ENCODE measurements around the gene ARL6IP4.

The ARL6IP4 gene

DNA sequence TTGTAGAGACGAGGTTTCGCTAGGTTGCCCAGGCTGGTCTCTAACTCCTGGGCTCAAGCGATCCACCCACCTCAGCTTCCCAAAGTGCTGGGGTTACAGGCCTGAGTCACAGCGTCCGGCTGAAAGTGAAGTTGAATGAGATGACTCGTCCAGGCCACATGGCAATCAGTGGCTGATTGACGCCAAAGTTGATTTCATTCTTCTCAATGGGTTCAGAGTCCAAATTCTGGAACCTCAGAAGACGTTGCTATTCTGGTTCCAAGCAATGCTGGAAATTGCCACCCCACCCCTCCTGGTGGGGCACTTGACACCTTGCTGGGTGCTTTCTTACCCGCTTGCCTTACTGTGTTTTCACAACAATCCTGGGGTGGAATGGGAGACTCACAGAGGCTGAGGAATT, 29.1 kb upstream of the ARL6IP4 start:
- Histone ChIP-seq H3K4me3 (replicated peaks; ENCODE audit: insufficient read depth, low read length) (no peak overlapping the region), H3K27ac (replicated peaks) (no peak overlapping the region), H3K27me3 (ENCODE audit: insufficient read depth, poor library complexity, severe bottlenecking) (no peaks in the 10 kb centered on the region)
- DNase-seq (ENCODE audit: low read depth in 1 of 2, low spot score in 1 of 2): no peak
- TF ChIP-seq SPI1 (IDR thresholded peaks at IDR 0.05; ENCODE audit: borderline replicate concordance, low read depth) (no peak), GABPA (IDR thresholded peaks at IDR 0.05; ENCODE audit: low read depth) (no peak), POLR2AphosphoS5 (IDR thresholded peaks at IDR 0.05; ENCODE audit: low read depth) (no peak)
- TF ChIP-seq, protein P1, sequence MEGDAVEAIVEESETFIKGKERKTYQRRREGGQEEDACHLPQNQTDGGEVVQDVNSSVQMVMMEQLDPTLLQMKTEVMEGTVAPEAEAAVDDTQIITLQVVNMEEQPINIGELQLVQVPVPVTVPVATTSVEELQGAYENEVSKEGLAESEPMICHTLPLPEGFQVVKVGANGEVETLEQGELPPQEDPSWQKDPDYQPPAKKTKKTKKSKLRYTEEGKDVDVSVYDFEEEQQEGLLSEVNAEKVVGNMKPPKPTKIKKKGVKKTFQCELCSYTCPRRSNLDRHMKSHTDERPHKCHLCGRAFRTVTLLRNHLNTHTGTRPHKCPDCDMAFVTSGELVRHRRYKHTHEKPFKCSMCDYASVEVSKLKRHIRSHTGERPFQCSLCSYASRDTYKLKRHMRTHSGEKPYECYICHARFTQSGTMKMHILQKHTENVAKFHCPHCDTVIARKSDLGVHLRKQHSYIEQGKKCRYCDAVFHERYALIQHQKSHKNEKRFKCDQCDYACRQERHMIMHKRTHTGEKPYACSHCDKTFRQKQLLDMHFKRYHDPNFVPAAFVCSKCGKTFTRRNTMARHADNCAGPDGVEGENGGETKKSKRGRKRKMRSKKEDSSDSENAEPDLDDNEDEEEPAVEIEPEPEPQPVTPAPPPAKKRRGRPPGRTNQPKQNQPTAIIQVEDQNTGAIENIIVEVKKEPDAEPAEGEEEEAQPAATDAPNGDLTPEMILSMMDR (IDR thresholded peaks at IDR 0.05; ENCODE audit: insufficient read depth, low read length): no peak
- TF ChIP-seq, protein P2, sequence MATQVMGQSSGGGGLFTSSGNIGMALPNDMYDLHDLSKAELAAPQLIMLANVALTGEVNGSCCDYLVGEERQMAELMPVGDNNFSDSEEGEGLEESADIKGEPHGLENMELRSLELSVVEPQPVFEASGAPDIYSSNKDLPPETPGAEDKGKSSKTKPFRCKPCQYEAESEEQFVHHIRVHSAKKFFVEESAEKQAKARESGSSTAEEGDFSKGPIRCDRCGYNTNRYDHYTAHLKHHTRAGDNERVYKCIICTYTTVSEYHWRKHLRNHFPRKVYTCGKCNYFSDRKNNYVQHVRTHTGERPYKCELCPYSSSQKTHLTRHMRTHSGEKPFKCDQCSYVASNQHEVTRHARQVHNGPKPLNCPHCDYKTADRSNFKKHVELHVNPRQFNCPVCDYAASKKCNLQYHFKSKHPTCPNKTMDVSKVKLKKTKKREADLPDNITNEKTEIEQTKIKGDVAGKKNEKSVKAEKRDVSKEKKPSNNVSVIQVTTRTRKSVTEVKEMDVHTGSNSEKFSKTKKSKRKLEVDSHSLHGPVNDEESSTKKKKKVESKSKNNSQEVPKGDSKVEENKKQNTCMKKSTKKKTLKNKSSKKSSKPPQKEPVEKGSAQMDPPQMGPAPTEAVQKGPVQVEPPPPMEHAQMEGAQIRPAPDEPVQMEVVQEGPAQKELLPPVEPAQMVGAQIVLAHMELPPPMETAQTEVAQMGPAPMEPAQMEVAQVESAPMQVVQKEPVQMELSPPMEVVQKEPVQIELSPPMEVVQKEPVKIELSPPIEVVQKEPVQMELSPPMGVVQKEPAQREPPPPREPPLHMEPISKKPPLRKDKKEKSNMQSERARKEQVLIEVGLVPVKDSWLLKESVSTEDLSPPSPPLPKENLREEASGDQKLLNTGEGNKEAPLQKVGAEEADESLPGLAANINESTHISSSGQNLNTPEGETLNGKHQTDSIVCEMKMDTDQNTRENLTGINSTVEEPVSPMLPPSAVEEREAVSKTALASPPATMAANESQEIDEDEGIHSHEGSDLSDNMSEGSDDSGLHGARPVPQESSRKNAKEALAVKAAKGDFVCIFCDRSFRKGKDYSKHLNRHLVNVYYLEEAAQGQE (IDR thresholded peaks at IDR 0.05; ENCODE audit: insufficient replicate concordance, low read depth): no peak

DNA sequence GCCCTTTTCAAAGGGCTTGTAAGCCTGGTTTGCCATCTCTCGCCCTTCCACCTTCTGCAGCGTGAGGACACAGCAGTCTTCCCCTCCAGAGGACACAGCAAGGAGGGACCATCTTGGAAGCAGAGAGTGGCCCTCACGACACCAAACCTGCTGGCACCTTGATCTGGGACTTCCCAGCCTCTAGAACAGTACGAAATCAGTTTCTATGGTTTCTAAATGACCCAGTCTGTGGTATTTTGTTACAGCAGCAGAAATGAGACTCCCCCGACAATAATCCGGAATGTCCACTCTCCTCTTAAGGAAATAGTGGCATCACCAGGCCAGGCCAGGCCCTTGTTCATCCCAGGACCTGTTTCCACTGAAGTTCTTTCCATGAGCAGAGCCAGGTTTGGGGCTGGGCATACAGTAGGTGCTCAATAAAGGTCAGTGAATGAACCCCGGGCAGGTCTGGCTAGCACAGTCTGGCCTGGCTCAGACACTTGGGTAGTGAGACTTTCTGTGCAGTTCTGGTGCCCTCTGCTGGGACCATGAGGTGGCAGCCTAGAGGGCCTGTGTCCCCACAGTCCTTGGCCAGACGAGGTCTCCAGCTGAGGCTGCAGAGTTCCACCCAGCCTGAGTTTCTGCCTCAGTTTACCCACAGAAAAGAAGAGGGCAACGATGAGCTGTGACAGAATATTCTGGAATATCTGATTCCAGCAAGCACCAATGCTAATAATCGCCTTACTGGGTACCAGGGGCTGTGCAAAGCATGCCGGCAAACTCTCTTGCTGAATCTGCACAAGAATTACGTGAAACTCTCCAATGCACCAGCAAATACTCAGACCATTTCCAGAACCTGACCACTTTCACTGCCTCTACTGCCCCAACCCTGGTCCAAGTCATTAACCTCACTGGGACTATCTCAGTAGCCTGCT, 28.2 kb upstream of the ARL6IP4 start:
- no peak overlapping the region for H3K4me3 ChIP-seq (replicated peaks; ENCODE audit: insufficient read depth, low read length)
- H3K27me3 ChIP-seq (ENCODE audit: insufficient read depth, poor library complexity, severe bottlenecking): no peaks in the 10 kb centered on the region
- no peak overlapping the region for H3K27ac ChIP-seq (replicated peaks)
- DNase-seq (ENCODE audit: low read depth in 1 of 2, low spot score in 1 of 2): peak in 1 of 2 experiments; percentile 75
- TF ChIP-seq, protein P2 (IDR thresholded peaks at IDR 0.05; ENCODE audit: insufficient replicate concordance, low read depth): no peak
- TF ChIP-seq GABPA (IDR thresholded peaks at IDR 0.05; ENCODE audit: low read depth) (no peak), SPI1 (IDR thresholded peaks at IDR 0.05; ENCODE audit: borderline replicate concordance, low read depth) (no peak)
- TF ChIP-seq, protein P1 (IDR thresholded peaks at IDR 0.05; ENCODE audit: insufficient read depth, low read length): peak; percentile 98

DNA sequence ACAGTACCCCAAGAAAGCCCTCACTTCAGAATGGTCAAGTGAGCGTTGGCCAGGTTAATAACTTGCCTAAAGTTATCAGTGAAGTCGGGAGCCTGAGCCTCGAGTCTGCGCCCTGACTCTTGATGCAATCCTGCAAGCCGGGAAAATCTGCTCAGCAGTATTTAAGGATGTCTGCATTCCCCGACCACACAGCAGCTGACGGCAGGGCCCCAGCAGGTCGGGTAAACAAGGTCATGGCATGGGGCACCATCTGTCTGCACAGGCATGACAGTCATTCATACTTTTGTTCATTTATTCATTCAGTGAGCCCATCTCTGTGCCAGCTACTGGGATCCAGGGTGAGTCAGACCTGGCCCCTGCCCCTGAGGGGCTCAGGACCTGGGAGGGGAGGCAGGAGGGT, 25.3 kb upstream of the ARL6IP4 start:
- Histone ChIP-seq H3K27me3 (ENCODE audit: insufficient read depth, poor library complexity, severe bottlenecking) (no peaks in the 10 kb centered on the region), H3K27ac (replicated peaks) (no peak overlapping the region), H3K4me3 (replicated peaks; ENCODE audit: insufficient read depth, low read length) (no peak overlapping the region)
- TF ChIP-seq, protein P1 (IDR thresholded peaks at IDR 0.05; ENCODE audit: insufficient read depth, low read length): no peak
- TF ChIP-seq, protein P2 (IDR thresholded peaks at IDR 0.05; ENCODE audit: insufficient replicate concordance, low read depth): no peak
- TF ChIP-seq SPI1 (IDR thresholded peaks at IDR 0.05; ENCODE audit: borderline replicate concordance, low read depth) (no peak), GABPA (IDR thresholded peaks at IDR 0.05; ENCODE audit: low read depth) (no peak), POLR2AphosphoS5 (IDR thresholded peaks at IDR 0.05; ENCODE audit: low read depth) (no peak)
- no peak for DNase-seq (ENCODE audit: low read depth in 1 of 2, low spot score in 1 of 2)
